ENCODE measurements around the gene DIMT1.

Gene DIMT1

DNA sequence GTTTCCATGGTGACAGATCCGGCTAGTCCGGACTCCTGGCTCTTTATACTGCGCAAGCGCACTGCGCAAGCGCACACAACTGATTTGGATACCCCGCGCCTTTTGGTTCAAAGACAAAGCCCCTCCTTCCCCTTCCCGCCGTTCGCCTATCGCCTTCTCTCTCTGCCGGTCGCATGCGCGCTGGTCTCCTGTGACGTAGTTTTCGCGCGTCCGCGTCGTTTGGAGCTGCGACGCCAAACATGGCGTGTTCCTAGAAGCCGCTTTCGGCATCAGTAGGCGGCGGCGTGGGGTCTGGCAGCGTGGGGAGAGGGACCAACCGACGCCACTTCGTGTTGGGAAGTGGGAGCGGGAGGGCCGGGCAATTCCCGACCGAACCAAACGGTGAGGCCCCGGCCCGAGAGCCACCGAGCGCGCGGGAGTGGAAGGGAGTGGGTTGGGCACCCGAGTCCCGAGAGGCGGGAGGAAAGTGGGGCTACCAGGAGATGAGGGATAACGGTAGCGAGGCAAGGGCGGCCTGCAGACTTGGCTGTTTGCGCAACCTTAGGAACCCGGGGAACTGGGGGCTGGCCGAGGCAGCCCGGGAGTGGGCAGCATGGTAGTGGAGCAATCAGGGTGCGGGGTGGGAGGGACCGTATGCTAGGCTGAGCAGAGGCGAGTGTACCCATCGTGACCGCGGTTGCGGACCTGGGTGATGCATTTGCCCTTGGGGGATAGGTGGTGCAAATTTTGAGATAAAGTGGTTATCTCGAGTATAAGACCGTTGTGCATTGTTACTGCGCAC lies 9.0 kb upstream of the DIMT1 start, which contains the start of gene IPO11:
IPO11 (plus strand) TSS at position 215 of the 781 bp plus-strand sequence. CDS start 24,517 bp downstream, outside the sequence.
- H3K9me3 ChIP-seq (ENCODE audit: control insufficient read depth, insufficient read depth, low read depth, low read length), result no peaks in the 10 kb centered on the region
- H3K4me1 ChIP-seq (ENCODE audit: control insufficient read depth, insufficient read depth, low read length), result no peaks in the 10 kb centered on the region
- peak within 1 kb of the TSS; percentile 83 for H3K27ac ChIP-seq (ENCODE audit: low read depth, low read length)
- peak within 1 kb of the TSS; percentile 95 for H3K9ac ChIP-seq (ENCODE audit: low read length)
- no peaks in the 10 kb centered on the region for H3K36me3 ChIP-seq (ENCODE audit: control insufficient read depth, insufficient read depth, low read length)
- peak within 1 kb of the TSS; percentile 87 for H3K4me3 ChIP-seq (ENCODE audit: low read depth, low read length)
- H3K27me3 ChIP-seq (ENCODE audit: control insufficient read depth, insufficient read depth, low read length), result no peaks in the 10 kb centered on the region

DNA sequence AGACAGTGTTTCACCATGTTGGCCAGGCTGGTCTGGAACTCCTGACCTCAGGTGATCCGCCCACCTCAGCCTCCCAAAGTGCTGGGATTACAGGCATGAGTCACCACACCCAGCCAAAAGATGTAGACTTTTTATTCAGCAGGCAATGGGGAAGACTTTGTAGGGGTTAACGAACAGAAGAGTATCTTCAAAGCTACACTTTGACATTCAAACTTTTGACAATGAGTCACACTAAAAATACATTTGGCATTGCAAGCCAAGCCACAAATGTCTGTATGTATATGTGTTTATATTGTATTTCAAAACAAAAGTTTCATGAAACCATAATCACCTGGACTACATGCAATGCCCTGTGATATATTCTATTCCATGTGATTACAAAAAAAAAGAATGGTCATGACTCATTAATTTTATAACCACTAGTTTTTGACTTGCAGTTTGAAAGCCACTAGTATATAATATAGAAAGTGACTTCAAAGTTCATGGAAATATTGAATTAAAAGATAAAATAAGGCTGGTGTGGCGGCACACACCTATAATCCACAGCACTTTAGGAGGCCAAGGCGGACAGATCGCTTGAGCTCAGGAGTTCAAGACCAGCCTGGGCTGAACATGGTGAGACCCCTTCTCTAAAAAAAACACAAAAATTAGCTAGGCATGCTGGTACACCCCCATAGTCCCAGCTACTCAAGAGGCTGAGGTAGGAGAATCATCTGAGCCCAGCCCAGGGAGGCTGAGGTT lies 8.3 kb downstream of the DIMT1 start:
- H3K36me3 ChIP-seq (ENCODE audit: control insufficient read depth, insufficient read depth, low read length), result peaks cover 76% of the 10 kb centered on the region
- no peak overlapping the region for H3K4me3 ChIP-seq (ENCODE audit: low read depth, low read length)
- no peaks in the 10 kb centered on the region for H3K9me3 ChIP-seq (ENCODE audit: control insufficient read depth, insufficient read depth, low read depth, low read length)
- H3K27me3 ChIP-seq (ENCODE audit: control insufficient read depth, insufficient read depth, low read length), result no peaks in the 10 kb centered on the region
- H3K27ac ChIP-seq (ENCODE audit: low read depth, low read length), result no peak overlapping the region
- no peak overlapping the region for H3K9ac ChIP-seq (ENCODE audit: low read length)
- no peaks in the 10 kb centered on the region for H3K4me1 ChIP-seq (ENCODE audit: control insufficient read depth, insufficient read depth, low read length)

DNA sequence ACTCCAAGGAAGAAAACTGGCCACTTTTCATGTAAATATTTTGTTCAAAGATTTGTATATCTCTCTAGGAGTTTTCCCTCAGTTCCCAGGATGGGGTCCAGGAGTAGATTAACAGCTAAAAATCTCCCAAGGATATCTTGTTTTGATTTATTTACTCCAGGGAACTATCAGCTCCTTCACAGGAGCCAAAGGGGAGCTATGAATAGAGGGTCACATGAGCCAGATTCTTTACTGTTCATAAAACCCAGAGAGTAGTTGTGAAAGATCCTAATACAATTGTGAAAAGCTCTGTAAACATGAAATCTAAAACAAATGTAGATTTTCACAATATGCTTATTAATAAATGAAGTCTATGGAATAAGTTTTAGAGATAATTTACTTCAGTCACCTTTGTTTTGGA lies 16.9 kb downstream of the DIMT1 start:
- H3K27ac ChIP-seq (ENCODE audit: low read depth, low read length), result no peak overlapping the region
- H3K4me3 ChIP-seq (ENCODE audit: low read depth, low read length), result no peak overlapping the region
- H3K9me3 ChIP-seq (ENCODE audit: control insufficient read depth, insufficient read depth, low read depth, low read length), result no peaks in the 10 kb centered on the region
- H3K36me3 ChIP-seq (ENCODE audit: control insufficient read depth, insufficient read depth, low read length), result peaks cover 86% of the 10 kb centered on the region
- no peaks in the 10 kb centered on the region for H3K27me3 ChIP-seq (ENCODE audit: control insufficient read depth, insufficient read depth, low read length)
- H3K9ac ChIP-seq (ENCODE audit: low read length), result no peak overlapping the region
- no peaks in the 10 kb centered on the region for H3K4me1 ChIP-seq (ENCODE audit: control insufficient read depth, insufficient read depth, low read length)

DNA sequence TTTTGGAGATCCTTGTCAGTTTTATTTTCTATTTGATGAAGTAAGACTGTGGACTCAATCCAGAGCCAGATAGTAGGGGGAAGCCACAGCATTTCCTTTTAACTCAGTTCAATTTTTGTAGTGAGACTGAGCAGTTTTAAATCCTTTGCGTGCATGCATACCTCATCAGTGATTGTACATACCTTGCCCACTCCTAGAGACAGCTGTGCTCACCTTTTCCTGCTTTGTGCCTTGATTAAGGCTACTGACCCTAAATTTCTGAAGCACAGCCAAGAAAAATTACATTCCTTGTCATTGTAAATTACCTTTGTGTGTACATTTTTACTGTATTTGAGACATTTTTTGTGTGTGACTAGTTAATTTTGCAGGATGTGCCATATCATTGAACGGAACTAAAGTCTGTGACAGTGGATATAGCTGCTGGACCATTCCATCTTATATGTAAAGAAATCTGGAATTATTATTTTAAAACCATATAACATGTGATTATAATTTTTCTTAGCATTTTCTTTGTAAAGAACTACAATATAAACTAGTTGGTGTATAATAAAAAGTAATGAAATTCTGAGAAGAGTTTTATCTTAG lies 17.8 kb downstream of the DIMT1 start:
- H3K27ac ChIP-seq (ENCODE audit: low read depth, low read length), result no peak overlapping the region
- H3K36me3 ChIP-seq (ENCODE audit: control insufficient read depth, insufficient read depth, low read length), result peaks cover 89% of the 10 kb centered on the region
- no peak overlapping the region for H3K4me3 ChIP-seq (ENCODE audit: low read depth, low read length)
- no peaks in the 10 kb centered on the region for H3K4me1 ChIP-seq (ENCODE audit: control insufficient read depth, insufficient read depth, low read length)
- H3K9ac ChIP-seq (ENCODE audit: low read length), result no peak overlapping the region
- H3K9me3 ChIP-seq (ENCODE audit: control insufficient read depth, insufficient read depth, low read depth, low read length), result no peaks in the 10 kb centered on the region
- H3K27me3 ChIP-seq (ENCODE audit: control insufficient read depth, insufficient read depth, low read length), result no peaks in the 10 kb centered on the region

DNA sequence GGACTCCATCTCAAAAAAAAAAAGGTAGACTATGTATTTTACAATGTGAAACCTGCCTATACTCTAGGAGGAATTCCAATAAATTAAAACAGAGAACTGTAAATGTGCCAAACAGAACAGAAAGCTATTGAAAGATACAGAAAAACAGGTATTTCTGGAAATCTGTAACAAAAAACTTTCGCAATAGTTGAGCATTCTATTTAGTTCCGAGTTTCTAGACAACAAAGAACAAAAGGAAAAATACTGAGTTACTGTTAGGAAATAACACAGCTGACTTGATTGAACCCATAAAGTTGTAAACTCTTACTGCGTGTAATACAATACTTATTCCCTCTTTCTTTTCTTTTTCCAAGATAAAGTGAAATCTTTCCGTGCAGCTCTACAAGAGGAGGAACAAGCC lies 18.6 kb downstream of the DIMT1 start:
- H3K9me3 ChIP-seq (ENCODE audit: control insufficient read depth, insufficient read depth, low read depth, low read length), result no peaks in the 10 kb centered on the region
- H3K36me3 ChIP-seq (ENCODE audit: control insufficient read depth, insufficient read depth, low read length), result peaks cover 89% of the 10 kb centered on the region
- no peak overlapping the region for H3K27ac ChIP-seq (ENCODE audit: low read depth, low read length)
- H3K4me1 ChIP-seq (ENCODE audit: control insufficient read depth, insufficient read depth, low read length), result no peaks in the 10 kb centered on the region
- no peaks in the 10 kb centered on the region for H3K27me3 ChIP-seq (ENCODE audit: control insufficient read depth, insufficient read depth, low read length)
- H3K9ac ChIP-seq (ENCODE audit: low read length), result no peak overlapping the region
- H3K4me3 ChIP-seq (ENCODE audit: low read depth, low read length), result no peak overlapping the region

DNA sequence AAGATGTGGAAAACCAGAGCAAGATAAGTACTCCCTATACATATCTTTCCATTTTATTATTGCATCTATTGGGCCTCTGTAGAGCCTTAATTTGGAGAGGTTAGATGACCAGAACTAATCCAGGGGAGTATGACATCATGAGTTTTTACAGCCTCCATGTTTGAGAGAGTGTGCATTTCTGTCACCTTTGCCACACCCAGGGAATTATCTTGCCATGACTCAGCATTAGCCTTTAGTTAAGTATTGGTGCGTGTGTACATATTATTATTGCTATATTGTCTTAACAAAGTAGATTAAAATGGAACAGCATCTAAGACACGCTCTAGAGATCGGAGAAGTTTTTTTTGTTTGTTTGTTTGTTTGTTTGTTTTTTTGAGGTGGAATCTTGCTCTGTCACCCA lies 27.6 kb downstream of the DIMT1 start:
- H3K36me3 ChIP-seq (ENCODE audit: control insufficient read depth, insufficient read depth, low read length), result peaks cover 88% of the 10 kb centered on the region
- no peak overlapping the region for H3K27ac ChIP-seq (ENCODE audit: low read depth, low read length)
- H3K27me3 ChIP-seq (ENCODE audit: control insufficient read depth, insufficient read depth, low read length), result no peaks in the 10 kb centered on the region
- no peak overlapping the region for H3K4me3 ChIP-seq (ENCODE audit: low read depth, low read length)
- H3K4me1 ChIP-seq (ENCODE audit: control insufficient read depth, insufficient read depth, low read length), result no peaks in the 10 kb centered on the region
- H3K9ac ChIP-seq (ENCODE audit: low read length), result no peak overlapping the region
- H3K9me3 ChIP-seq (ENCODE audit: control insufficient read depth, insufficient read depth, low read depth, low read length), result no peaks in the 10 kb centered on the region

DNA sequence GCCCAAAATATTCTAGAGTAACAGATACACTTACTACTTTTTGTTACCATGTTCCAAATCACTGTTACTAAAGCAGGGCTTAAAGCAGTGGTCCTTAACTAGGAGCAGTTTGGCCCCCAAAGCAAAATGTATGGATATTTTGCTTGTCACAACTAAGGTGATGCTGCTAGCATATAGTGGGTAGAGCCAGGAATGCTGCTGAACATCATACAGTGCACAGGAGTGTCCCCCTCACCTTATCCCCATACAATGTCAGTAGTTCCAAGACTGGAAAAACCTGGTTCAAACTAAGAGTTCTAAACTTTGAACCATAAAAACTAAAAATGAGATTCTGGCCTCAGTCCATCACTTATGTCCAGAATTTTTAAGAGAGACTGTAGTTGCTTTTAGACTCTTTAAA lies 28.1 kb downstream of the DIMT1 start:
- Histone ChIP-seq H3K9me3 (ENCODE audit: control insufficient read depth, insufficient read depth, low read depth, low read length) (no peaks in the 10 kb centered on the region), H3K36me3 (ENCODE audit: control insufficient read depth, insufficient read depth, low read length) (peaks cover 84% of the 10 kb centered on the region), H3K27ac (ENCODE audit: low read depth, low read length) (no peak overlapping the region), H3K4me1 (ENCODE audit: control insufficient read depth, insufficient read depth, low read length) (no peaks in the 10 kb centered on the region), H3K27me3 (ENCODE audit: control insufficient read depth, insufficient read depth, low read length) (no peaks in the 10 kb centered on the region), H3K4me3 (ENCODE audit: low read depth, low read length) (no peak overlapping the region), H3K9ac (ENCODE audit: low read length) (no peak overlapping the region)

DNA sequence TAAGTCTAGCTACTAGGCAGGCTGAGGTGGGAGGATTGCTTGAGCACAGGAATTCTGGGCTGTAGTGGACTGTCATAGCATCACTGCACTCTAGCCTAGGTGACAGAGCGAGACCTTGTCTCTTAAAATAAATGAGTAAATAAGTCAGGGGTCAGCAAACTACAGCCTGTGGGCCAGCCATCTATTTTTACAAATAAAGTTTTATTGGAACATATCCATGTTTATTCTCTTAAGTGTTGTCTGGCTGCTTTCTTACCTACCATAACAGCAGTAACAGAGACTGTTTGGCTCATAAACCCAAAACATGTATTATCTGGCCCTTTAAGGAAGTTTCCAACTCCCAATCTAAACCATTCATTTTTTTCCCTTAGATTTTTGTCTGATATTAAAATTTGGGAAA lies 29.6 kb downstream of the DIMT1 start:
- Histone ChIP-seq H3K36me3 (ENCODE audit: control insufficient read depth, insufficient read depth, low read length) (peaks cover 76% of the 10 kb centered on the region), H3K4me3 (ENCODE audit: low read depth, low read length) (no peak overlapping the region), H3K9me3 (ENCODE audit: control insufficient read depth, insufficient read depth, low read depth, low read length) (no peaks in the 10 kb centered on the region), H3K27ac (ENCODE audit: low read depth, low read length) (no peak overlapping the region), H3K4me1 (ENCODE audit: control insufficient read depth, insufficient read depth, low read length) (no peaks in the 10 kb centered on the region), H3K27me3 (ENCODE audit: control insufficient read depth, insufficient read depth, low read length) (no peaks in the 10 kb centered on the region), H3K9ac (ENCODE audit: low read length) (no peak overlapping the region)

DNA sequence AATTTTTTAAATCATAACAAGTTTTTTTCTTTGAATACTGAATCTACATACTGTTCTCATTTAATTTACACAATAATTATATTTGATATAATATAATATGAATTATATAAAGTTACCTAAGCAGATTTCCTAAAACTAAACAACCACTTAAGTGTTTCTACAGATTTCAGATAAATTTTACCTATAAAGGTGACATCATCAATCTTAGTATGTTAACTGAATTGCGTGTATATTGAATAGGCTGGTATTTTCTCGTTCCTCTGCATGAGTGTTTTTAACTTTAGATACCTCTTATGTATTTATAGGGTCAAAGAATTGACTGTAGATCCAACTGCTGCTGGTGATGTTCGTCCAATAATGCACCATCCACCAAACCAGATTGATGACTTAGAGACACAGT lies 30.3 kb downstream of the DIMT1 start:
- Histone ChIP-seq H3K36me3 (ENCODE audit: control insufficient read depth, insufficient read depth, low read length) (peaks cover 71% of the 10 kb centered on the region), H3K27me3 (ENCODE audit: control insufficient read depth, insufficient read depth, low read length) (no peaks in the 10 kb centered on the region)

DNA sequence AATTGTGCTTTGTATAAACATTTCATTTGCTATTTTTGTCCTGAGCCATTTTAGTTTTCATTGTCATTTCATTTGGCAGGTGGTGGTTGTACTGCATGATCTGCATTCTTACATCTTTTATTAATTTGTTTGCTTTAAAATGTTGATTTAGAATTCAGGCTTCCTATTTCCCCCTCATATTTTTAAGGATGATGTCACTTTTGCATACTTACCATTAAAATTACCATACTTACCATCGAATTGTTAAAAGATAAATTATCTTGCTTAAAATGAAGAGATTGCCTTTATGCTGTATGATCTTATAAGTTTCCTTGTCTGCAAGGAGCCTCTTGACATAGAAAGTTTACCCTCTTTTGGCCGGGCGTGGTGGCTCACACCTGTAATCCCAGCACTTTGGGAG lies 31.1 kb downstream of the DIMT1 start:
- H3K27ac ChIP-seq (ENCODE audit: low read depth, low read length), result no peak overlapping the region
- no peaks in the 10 kb centered on the region for H3K27me3 ChIP-seq (ENCODE audit: control insufficient read depth, insufficient read depth, low read length)
- peaks cover 64% of the 10 kb centered on the region for H3K36me3 ChIP-seq (ENCODE audit: control insufficient read depth, insufficient read depth, low read length)
- H3K9me3 ChIP-seq (ENCODE audit: control insufficient read depth, insufficient read depth, low read depth, low read length), result no peaks in the 10 kb centered on the region
- H3K9ac ChIP-seq (ENCODE audit: low read length), result no peak overlapping the region
- H3K4me3 ChIP-seq (ENCODE audit: low read depth, low read length), result no peak overlapping the region
- H3K4me1 ChIP-seq (ENCODE audit: control insufficient read depth, insufficient read depth, low read length), result no peaks in the 10 kb centered on the region

More for the DNA sequence above, 30.3 kb downstream of the DIMT1 start:
- Histone ChIP-seq H3K4me1 (ENCODE audit: control insufficient read depth, insufficient read depth, low read length) (no peaks in the 10 kb centered on the region), H3K9ac (ENCODE audit: low read length) (no peak overlapping the region), H3K27ac (ENCODE audit: low read depth, low read length) (no peak overlapping the region), H3K4me3 (ENCODE audit: low read depth, low read length) (no peak overlapping the region), H3K9me3 (ENCODE audit: control insufficient read depth, insufficient read depth, low read depth, low read length) (no peaks in the 10 kb centered on the region)

DNA sequence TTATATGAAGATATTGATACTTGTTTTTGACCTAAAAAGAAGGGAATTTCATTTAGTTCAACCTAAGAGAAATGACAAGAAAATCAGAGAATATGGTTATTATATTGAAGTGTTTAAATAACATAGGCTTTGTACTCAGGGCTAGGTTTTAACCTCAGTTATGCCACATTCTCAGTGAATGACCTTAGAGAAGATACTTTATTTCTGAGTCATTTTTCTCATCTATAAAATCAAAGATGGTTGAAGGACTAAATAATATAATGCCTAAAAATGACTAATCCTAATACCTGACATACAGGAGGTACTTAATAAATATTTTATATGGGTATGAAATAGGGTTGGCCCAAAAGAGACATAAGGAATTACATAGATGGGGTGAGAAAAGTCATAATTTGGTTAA lies 32.3 kb downstream of the DIMT1 start:
- Histone ChIP-seq H3K9me3 (ENCODE audit: control insufficient read depth, insufficient read depth, low read depth, low read length) (no peaks in the 10 kb centered on the region), H3K27me3 (ENCODE audit: control insufficient read depth, insufficient read depth, low read length) (no peaks in the 10 kb centered on the region), H3K27ac (ENCODE audit: low read depth, low read length) (no peak overlapping the region), H3K4me1 (ENCODE audit: control insufficient read depth, insufficient read depth, low read length) (no peaks in the 10 kb centered on the region), H3K4me3 (ENCODE audit: low read depth, low read length) (no peak overlapping the region), H3K9ac (ENCODE audit: low read length) (no peak overlapping the region), H3K36me3 (ENCODE audit: control insufficient read depth, insufficient read depth, low read length) (peaks cover 62% of the 10 kb centered on the region)

All from HUES6 (cell line).